ENCODE measurements around the gene C5orf15.
"Not testable (repeated sequence)": the region's sequence is repeated elsewhere in the genome, so short reads cannot be mapped to it uniquely, and the experiment has no call there.

The C5orf15 gene

DNA sequence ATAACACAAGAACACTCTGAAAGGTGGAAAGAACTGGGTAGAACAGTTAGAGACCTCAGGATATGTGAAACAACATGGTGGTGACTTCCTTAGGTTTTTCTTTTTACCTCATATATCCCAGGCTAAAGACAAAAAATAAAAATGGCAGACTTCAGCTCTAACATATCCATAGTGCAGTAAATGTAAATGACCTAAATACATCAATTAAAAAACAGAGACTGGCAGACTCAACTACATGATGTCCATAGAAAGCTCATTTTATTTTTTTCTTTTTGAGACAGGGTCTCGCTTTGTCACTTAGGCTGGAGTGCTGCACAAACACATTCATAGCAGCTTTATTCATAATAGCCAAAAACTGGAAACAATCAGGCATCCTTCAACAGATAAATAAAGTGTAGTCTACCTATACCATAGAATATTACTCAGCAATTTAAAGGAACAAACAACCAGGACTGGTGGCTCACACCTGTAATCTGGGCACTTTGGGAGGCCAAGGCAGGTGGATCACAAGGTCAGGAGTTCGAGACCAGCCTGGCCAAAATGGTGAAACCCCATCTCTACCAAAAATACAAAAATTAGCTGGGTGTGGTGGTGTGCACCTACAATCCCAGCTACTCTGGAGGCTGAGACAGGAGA, 4.8 kb downstream of the C5orf15 start:
- DNase-seq (ENCODE audit: low spot score) (no peak), FAIRE-seq (no peak)

- DNase-seq (ENCODE audit: low spot score) (peak; percentile 36), FAIRE-seq (peak; percentile 78)
Measured at GRCh38 chr5:133962801-133963476, 5.5 kb downstream of the C5orf15 start.

DNA sequence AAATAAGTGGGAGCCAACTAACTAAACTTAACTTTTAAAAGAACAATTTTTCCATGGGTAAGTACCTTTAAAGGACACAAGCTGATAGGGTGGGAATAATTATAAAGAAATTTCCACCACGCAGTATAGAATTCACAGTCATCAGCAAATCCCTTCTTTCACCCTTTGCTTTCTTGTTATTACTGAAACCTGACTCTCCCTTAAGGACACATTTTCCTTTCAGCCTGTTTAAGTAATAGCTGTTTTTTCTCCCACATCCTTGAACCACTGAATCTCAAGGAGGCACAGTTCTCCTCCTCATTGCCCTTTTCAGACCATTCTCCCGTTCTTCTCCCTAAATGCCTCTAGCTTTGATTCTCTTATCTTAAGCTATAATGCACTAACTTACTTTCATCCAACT, 6.3 kb downstream of the C5orf15 start:
- FAIRE-seq, result no peak

DNA sequence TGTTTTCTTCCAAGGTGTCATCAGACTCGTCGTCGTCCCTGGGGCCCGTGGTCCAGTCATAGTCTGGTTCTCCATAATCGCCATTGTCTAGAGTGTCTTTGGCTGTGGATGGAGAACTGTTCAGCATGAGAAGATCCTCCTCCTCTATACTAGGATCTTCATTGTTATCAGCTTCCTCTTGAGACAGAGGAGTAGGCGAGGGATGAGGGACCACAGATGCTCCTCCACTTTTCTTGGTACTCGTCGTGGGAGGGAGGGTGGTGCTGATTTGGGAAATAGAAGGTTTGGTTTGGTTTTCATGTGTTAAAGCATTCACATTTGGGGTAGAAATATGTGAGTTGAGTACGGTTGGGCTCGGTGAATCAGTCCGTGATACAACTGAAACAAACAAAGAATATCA, 8.8 kb downstream of the C5orf15 start:
- DNase-seq (ENCODE audit: low spot score), result no peak
- no peak for FAIRE-seq

More for the DNA sequence above, 6.3 kb downstream of the C5orf15 start:
- no peak for DNase-seq (ENCODE audit: low spot score)

- no peak for DNase-seq (ENCODE audit: low spot score)
- FAIRE-seq, result no peak
Measured at GRCh38 chr5:133957591-133957990, 10.8 kb downstream of the C5orf15 start.

- DNase-seq (ENCODE audit: low spot score) (no peak), FAIRE-seq (no peak)
Measured at GRCh38 chr5:133957080-133957479, 11.3 kb downstream of the C5orf15 start.

GRCh38 chr5:133956196-133956595, 12.2 kb downstream of the C5orf15 start:
- FAIRE-seq, result not testable (repeated sequence)

DNA sequence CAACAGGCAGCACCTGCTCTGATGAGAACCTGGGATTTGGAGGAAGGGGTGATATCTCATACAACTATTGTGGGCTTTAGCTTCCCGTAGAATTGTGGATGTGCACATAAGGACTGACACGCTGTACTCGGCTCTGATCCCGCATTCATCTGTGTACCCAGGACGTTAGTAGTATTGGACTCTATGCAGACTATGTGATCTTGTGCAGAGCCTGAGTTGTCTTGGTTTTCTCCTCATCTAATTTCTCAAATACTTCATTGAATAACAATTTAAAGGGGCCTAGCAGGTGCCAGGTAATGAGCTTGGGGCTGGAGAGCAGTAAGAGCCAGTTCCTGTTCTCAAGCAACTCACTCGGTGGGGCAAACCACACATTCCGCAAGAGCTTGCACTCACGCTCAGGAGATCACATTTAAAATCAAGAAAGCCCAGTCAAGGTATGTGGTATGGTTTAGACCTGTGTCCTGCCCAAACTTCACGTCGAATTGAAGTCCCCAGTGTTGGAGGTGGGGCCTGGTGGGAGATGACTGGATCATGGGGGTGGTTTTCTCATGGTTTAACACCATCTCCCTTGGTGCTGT, 14.8 kb downstream of the C5orf15 start:
- DNase-seq (ENCODE audit: low spot score), result no peak
- FAIRE-seq, result no peak

More at GRCh38 chr5:133956196-133956595, 12.2 kb downstream of the C5orf15 start:
- not testable (repeated sequence) for DNase-seq (ENCODE audit: low spot score)

DNA sequence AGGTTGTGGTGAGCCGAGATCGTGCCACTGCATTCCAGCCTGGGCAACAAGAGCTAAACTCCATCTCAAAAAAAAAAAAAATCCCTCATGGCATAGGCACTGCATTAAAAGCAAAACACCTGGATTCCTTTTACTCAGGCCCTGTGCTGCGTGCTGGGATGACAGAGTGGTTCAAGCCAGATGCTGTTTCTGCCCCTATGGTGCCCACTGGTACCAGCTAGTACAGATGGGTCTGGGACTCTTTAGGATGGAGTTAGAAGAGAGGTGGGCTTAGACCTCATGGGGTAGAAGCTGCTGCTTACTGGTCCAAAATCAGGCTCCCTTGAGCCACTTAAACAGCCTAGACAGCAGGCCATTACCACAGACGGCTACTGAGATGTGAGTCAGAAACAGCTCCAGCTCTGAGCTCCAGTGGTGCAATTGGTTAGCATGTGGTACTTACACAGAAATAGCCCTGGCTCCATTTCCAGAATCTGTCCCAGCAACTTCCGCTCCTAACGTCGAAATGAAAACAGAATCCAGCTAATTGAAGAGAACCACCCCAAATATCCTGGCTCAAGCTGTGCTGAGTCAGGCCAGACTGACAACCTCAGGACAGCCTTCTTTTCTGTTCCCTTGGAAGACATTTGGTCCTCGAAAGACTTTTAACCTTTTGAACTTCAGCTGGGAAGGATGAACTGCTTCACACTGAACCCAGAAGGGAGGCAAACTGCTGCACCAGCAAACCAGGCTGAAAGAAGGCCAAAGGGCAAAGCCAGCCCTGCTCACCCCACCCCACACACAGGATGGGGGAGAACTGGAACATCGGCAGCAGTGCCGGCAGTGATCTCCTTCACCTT, 15.5 kb downstream of the C5orf15 start:
- DNase-seq (ENCODE audit: low spot score), result peak; percentile 46
- FAIRE-seq, result no peak

- FAIRE-seq, result no peak
Measured at GRCh38 chr5:133950821-133951612, 17.4 kb downstream of the C5orf15 start.

DNA sequence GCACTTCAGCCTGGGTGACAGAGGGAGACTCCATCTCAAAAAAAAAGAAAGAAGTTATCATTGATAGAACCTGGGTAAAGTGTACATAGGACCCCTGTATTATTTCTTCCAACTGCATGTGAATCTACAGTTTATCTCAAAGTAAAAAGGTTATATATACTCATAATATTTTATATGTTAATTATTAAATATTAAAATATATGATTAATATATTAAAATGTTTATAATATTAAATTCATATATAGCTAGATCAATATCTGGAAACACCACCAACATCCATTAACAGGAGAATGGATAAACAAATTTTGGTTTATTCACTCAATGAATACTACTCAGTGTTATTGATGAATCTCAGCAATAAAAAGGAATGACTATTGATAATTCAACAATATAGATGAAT, 19.7 kb downstream of the C5orf15 start:
- FAIRE-seq (no peak), DNase-seq (ENCODE audit: low spot score) (no peak)

More at GRCh38 chr5:133950821-133951612, 17.4 kb downstream of the C5orf15 start:
- no peak for DNase-seq (ENCODE audit: low spot score)

DNA sequence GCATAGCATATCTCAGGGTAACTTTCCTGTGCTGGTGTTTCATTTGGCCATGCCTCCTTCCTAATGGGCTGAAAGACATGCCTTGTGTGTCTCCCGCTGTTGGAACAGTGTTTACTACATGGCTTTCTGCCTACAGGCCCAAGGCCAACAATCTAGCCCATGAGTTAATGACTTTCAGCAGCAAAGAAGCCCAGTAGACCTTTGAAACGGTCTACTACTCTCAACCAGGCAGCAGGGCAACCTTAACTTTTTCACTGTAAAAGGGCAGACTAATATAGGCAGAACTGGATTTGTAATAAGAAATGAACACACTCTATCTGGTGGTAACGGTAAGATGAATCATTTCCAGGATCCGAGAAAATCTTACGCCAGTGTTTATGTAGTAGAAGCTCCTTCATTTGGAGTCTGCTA, 21.0 kb downstream of the C5orf15 start:
- DNase-seq (ENCODE audit: low spot score), result no peak
- FAIRE-seq, result no peak

- DNase-seq (ENCODE audit: low spot score), result no peak
- no peak for FAIRE-seq
Measured at GRCh38 chr5:133945568-133945967, 22.9 kb downstream of the C5orf15 start.

GRCh38 chr5:133944263-133945185, 23.9 kb downstream of the C5orf15 start:
- FAIRE-seq, result no peak
- peak; percentile 44 for DNase-seq (ENCODE audit: low spot score)

GRCh38 chr5:133943475-133943817, 25.0 kb downstream of the C5orf15 start:
- FAIRE-seq (no peak), DNase-seq (ENCODE audit: low spot score) (no peak)

DNA sequence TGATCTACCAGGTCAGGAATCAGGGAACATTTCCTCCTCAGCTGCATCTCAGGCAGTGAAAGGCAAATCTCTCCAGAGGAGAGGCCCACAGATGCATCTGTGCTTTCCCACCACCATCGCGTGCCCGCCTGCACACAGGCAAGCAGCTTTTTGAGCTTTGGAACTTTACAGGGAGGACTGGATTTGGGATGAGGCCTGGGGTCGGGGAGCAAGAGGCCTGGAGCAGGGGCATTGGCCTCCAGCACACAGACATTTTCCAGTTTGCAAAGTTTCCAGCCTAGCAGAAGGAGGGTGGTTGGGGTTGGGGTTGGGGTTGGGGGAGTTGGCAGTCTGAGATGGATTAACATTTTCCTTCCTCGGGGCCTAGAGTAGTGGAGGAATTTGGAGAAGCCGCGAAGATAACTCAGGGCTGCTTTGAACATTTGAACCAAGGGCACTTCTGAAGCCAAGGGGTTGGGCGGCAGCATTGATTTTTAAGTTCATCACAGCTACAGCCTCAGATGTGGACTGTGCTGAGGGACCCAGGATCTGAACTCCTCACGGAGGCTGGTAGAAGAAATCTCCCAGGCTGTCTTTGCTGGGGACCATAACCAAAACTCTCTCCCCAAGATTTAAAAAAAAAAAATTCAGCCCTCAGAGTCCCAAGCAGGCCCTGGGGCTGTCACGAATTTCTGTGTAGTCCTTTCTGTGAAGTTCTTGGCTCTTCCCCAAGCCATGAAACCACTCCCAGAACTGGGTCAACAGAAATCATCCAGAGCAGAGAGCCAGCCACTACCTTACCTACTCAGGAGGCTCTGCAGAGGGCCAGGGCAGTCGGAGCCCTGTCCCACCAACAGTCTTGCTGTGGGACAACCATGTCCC, 25.6 kb downstream of the C5orf15 start:
- DNase-seq (ENCODE audit: low spot score) (no peak), FAIRE-seq (no peak)

DNA sequence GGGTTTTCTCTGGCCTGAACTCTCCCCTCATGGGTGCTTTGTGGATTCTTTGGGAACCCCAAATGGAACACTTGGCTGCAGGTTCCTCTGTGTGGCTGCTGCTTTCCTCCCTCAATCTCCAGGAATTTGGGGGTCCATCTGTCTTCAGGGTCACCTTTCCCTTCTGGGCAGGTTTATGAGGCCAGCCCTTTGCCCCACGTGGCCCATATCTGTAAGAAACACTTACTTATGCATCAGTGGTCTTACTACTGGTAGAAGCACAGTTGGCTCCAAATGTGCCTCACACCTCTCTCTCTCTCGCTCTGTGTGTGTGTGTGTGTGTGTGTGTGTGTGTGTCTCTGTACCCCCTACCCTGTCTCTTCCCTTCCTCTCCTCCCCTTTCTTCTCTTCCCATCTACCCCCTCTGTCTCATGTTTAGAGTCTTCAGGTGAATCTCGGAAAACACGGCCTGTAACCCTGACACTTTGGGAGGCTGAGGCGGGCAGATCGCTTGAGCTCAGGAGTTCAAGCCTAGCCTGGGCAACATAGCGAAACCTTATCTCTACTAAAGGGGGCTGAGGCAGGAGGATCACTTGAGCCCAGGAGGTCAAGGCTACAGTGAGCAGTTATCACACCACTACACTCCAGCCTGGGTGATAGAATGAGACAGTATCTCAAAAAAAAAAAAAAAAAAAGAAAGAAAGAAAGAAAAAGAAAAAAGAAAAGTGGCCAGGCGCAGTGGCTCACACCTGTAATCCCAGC, 26.8 kb downstream of the C5orf15 start:
- DNase-seq (ENCODE audit: low spot score), result no peak
- no peak for FAIRE-seq

- no peak for DNase-seq (ENCODE audit: low spot score)
- no peak for FAIRE-seq
Measured at GRCh38 chr5:133939668-133940067, 28.8 kb downstream of the C5orf15 start.
